Keratinocyte (primary cell): Measurements from ENCODE around the gene KRTAP12-1. TPM values are rescaled to one million over a fixed set of nuclear protein-coding genes. Genes with fewer than 3 reads are reported as not detected.

Experiments used
- DNase-seq: peaks from one replicate; pipeline ENCODE4 v3.0.0-alpha.2; 2011; ENCODE audit warnings: low read depth, missing footprints, low spot score
- FAIRE-seq: peaks from 2 replicates; lab custom pipeline; 2011; peaks lifted over from hg19 to GRCh38; lab: Jason Lieb, UNC
- H2AFZ ChIP-seq: 2 replicates; pipeline ENCODE4 v1.6.0; 2012; ENCODE audit warnings: low read length, control low read depth, inconsistent platforms; ENCODE audit not compliant: control insufficient read depth
- H3K27ac ChIP-seq: 2 replicates; pipeline ENCODE4 v1.5.1; 2011; ENCODE audit warnings: low read length; ENCODE audit not compliant: control insufficient read depth, insufficient read depth
- H3K27me3 ChIP-seq: 3 replicates; pipeline ENCODE4 v1.6.0; 2011; ENCODE audit warnings: low read length; ENCODE audit not compliant: control insufficient read depth, insufficient read depth; ENCODE audit errors: extremely low read depth
- H3K36me3 ChIP-seq, 2 experiments: 2 replicates in 1 of 2; 3 replicates in 1 of 2; pipeline ENCODE4 v1.5.1; 2011; ENCODE audit warnings: low read length in 2 of 2, mild to moderate bottlenecking in 1 of 2; ENCODE audit not compliant: control insufficient read depth in 2 of 2, insufficient read depth in 2 of 2; ENCODE audit errors: extremely low read depth in 1 of 2
- H3K4me1 ChIP-seq: 3 replicates; pipeline ENCODE4 v1.5.1; 2011; ENCODE audit warnings: low read length; ENCODE audit not compliant: control insufficient read depth, insufficient read depth; ENCODE audit errors: extremely low read depth
- H3K4me2 ChIP-seq: 3 replicates; pipeline ENCODE4 v1.6.0; 2011; ENCODE audit warnings: low read depth, low read length; ENCODE audit not compliant: control insufficient read depth, insufficient read depth; ENCODE audit errors: extremely low read depth
- H3K4me3 ChIP-seq, 3 experiments: fragments of 200-600 bp in 1 of 3; sonication (generic) in 1 of 3; 2 replicates in 2 of 3; 3 replicates in 1 of 3; pipeline ENCODE4 v1.5.1; 2011 to 2016; ENCODE audit warnings: low read length in 3 of 3, mild to moderate bottlenecking in 3 of 3, control low read depth in 2 of 3, inconsistent platforms in 1 of 3, low read depth in 1 of 3, mixed read lengths in 1 of 3, mixed run types in 1 of 3, moderate library complexity in 1 of 3; ENCODE audit not compliant: control insufficient read depth in 2 of 3, insufficient read depth in 2 of 3; ENCODE audit errors: extremely low read depth in 1 of 3
- H3K79me2 ChIP-seq: 2 replicates; pipeline ENCODE4 v1.6.0; 2012; ENCODE audit warnings: low read length; ENCODE audit not compliant: control insufficient read depth, insufficient read depth
- H3K9ac ChIP-seq: 3 replicates; pipeline ENCODE4 v1.6.0; 2011; ENCODE audit warnings: low read length; ENCODE audit not compliant: control insufficient read depth, insufficient read depth; ENCODE audit errors: extremely low read depth
- H3K9me1 ChIP-seq: 3 replicates; pipeline ENCODE4 v1.6.0; 2011; ENCODE audit warnings: low read length; ENCODE audit not compliant: control insufficient read depth, insufficient read depth; ENCODE audit errors: extremely low read depth
- H3K9me3 ChIP-seq: 2 replicates; pipeline ENCODE4 v1.5.1; 2012; ENCODE audit warnings: low read depth, low read length; ENCODE audit not compliant: control insufficient read depth
- H4K20me1 ChIP-seq: 3 replicates; pipeline ENCODE4 v1.6.0; 2011; ENCODE audit warnings: low read length; ENCODE audit not compliant: control insufficient read depth, insufficient read depth; ENCODE audit errors: extremely low read depth
- CTCF ChIP-seq, 3 experiments: IDR thresholded peaks in 1 of 3; conservative IDR thresholded peaks in 1 of 3; optimal IDR thresholded peaks in 1 of 3; 2 replicates in 2 of 3; 3 replicates in 1 of 3; pipeline versions ENCODE3 to v1.5.1; 2011; ENCODE audit warnings: low read length in 3 of 3, mild to moderate bottlenecking in 3 of 3, moderate library complexity in 2 of 3, control low read depth in 1 of 3, inconsistent platforms in 1 of 3; ENCODE audit not compliant: insufficient read depth in 2 of 3; ENCODE audit errors: extremely low read depth in 1 of 3
- EZH2 ChIP-seq: IDR thresholded peaks from one replicate; pipeline ENCODE4 v1.6.1; 2012; ENCODE audit warnings: inconsistent platforms, mild to moderate bottlenecking, low read length, moderate library complexity
- dilution Hi-C: fragments of 300-500 bp; cut with MboI; formaldehyde crosslinking; loops from one replicate; pipeline ENCODE4 v1.7.0; 2020; ENCODE audit warnings: low sequenced_read_pairs; ENCODE audit not compliant: extremely low pct_ligation_motif_present
- polyA plus RNA-seq, 5 experiments: library from polyadenylated mRNA; depleted of rRNA in 3 of 5; stranded (reverse) in 3 of 5; stranded (forward) in 1 of 5; unstranded in 1 of 5; fragments of >200 nt; gene quantifications; 1 replicate in 1 of 5; 2 replicates in 3 of 5; 3 replicates in 1 of 5; pipeline versions ENCODE4 v1.2.1 to v1.2.3, GENCODE V29; 2011 to 2012; ENCODE audit warnings: missing spikeins in 2 of 5, low read depth in 1 of 5, low replicate concordance in 1 of 5

KRTAP12-1 gene
- polyA plus RNA-seq, 1 donor (not counting 4 experiments of a cell fraction or from before 2014, with no cell fraction given): not detected

DNA sequence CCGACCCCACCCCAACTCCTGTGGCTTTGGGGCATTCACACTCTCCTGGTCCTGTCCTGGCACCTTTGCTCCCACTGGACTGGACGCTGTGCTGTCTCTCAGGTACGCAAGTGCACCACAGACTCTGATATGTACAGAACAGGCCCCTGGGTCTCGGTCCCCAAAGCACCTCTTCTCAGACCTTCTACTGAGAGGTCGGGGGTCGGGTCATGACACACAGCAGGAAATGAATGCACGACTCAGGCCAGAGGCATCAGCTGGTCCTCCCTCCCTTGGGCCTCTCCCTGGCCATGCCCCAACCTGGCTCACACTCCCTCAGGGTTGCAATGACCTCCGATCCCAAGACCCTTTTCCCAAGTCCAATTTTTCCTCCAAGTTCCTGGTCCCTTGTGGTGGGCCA lies 13.2 kb upstream of the KRTAP12-1 start:
- peaks cover 10% of the 10 kb centered on the region for H3K27me3 ChIP-seq
- H3K4me1 ChIP-seq: no peaks in the 10 kb centered on the region
- DNase-seq (no peak), FAIRE-seq (no peak)
- no peak overlapping the region for H3K9ac ChIP-seq
- no peak overlapping the region for H3K27ac ChIP-seq
- H3K4me3 ChIP-seq: no peak overlapping the region
- H3K79me2 ChIP-seq: no peaks in the 10 kb centered on the region
- no peak overlapping the region for H2AFZ ChIP-seq
- TF ChIP-seq EZH2 (no peak), CTCF (optimal IDR thresholded peaks at IDR 0.05 in 1 of 3, IDR thresholded peaks at IDR 0.05 in 1 of 3, conservative IDR thresholded peaks at IDR 0.05 in 1 of 3; ENCODE audit: extremely low read depth in 1 of 3, insufficient read depth in 2 of 3, low read length in 3 of 3) (no peak)
- no peak overlapping the region for H3K4me2 ChIP-seq
- no peaks in the 10 kb centered on the region for H3K36me3 ChIP-seq
- no peaks in the 10 kb centered on the region for H3K9me3 ChIP-seq
- dilution Hi-C loops: no loop called here
- H3K9me1 ChIP-seq: no peaks in the 10 kb centered on the region
- no peaks in the 10 kb centered on the region for H4K20me1 ChIP-seq

GRCh38 chr21:44694776-44695175 lies 12.8 kb upstream of the KRTAP12-1 start:
- no peak for TF ChIP-seq EZH2
- TF ChIP-seq CTCF (optimal IDR thresholded peaks at IDR 0.05 in 1 of 3, IDR thresholded peaks at IDR 0.05 in 1 of 3, conservative IDR thresholded peaks at IDR 0.05 in 1 of 3; ENCODE audit: extremely low read depth in 1 of 3, insufficient read depth in 2 of 3, low read length in 3 of 3): no peak
- Histone ChIP-seq H3K27ac (no peak overlapping the region), H2AFZ (no peak overlapping the region), H3K4me3 (no peak overlapping the region), H3K4me1 (no peaks in the 10 kb centered on the region), H3K9me1 (no peaks in the 10 kb centered on the region), H3K9me3 (no peaks in the 10 kb centered on the region), H3K9ac (no peak overlapping the region), H3K36me3 (no peaks in the 10 kb centered on the region), H3K4me2 (no peak overlapping the region), H3K79me2 (no peaks in the 10 kb centered on the region), H3K27me3 (peaks cover 6% of the 10 kb centered on the region), H4K20me1 (no peaks in the 10 kb centered on the region)
- dilution Hi-C loops: no loop called here
- DNase-seq: no peak
- no peak for FAIRE-seq
